Endometrium (tissue), 2 donors: Measurements from ENCODE around the gene IQCH.
"Not testable (repeated sequence)": the region's sequence is repeated elsewhere in the genome, so short reads cannot be mapped to it uniquely, and the experiment has no call there.

Experiments
- FAIRE-seq: peaks from 2 replicates; lab custom pipeline; 2012; peaks lifted over from hg19 to GRCh38; lab: Jason Lieb, UNC
- donor health status: control.
- donor health status: control.

IQCH gene

DNA sequence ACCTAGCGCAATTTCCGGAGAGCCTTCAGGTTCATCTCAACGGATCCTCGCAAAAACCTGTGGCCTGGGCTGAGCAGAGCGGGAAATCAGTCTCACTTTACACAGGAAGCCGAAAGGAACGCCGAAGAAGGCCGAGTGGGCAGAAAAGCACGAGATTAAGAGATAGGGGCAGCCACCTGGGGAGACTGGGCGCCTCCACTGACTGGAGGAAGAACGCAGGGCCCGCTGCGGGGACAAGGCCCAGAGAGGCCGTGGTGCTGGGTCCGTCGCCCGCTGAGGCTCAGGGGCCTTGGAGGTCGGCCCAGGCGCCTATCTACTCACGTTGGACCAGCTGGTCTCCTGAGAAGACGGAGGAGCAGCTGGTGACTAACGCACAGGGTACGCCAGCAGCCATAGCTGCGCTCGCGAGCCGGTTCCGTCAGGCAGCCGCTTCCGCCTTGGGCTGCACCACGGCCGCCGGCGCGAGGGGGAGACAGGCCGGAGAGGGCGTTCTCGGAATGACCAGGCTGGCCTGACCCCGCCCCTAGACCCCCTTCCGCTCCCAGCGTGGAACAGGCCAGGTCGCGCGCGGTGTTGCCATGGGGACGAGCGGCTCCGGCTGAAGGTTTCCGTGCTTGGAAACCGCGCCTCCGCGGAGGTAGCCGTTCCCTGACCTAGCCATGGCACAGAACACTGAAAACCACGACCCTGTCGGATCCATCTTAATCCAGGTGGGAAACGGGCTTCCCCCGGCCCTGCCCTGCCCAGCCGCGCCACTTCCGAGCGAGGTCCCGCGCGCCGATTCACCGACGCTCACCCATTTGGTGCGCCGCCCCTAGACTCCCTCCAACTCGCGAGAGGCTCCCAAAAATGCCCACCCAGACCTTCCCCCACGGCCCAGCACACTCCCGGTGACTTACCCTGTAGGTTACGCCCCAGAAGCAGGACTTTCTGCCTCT, at the start of gene IQCH, which contains the start of gene AAGAB:
TSS of gene IQCH (plus strand) at position 549 of the 938 bp plus-strand sequence. CDS start at position 660, 111 bp downstream.
TSS of gene AAGAB (minus strand) at position 424 of the 938 bp plus-strand sequence. CDS start at position 394, 30 bp downstream.
- FAIRE-seq: no peak

DNA sequence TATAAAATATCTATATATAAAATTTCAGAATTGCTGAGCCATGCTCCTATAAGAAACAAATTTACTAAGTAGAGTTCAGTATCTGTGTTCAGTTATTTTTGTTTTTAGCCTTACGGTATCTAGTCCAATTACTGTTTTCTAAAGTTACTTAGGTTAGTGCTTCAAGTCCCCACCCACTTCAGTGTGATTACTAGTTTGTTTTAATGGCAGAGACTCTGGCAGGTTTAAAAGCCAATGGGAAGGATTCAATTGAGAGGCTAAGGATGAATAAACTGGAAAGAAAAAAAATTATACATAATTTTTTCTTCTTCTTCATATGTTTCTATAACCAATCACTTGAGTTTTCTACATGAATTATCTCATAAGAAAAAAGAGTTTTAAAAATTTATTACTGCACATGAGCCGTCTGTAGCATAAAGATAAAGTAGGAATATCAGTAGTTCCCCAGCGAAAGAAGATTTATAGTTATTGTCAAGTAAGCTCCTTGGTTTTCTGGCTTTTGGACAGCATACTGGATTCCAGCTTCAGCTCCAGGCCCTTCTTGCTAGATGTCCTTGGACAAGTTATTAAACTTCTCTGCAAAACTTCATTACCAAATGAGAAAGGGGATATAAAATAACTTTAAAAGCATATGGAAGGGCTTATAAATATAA, 46.9 kb upstream of the IQCH start:
- no peak for FAIRE-seq

DNA sequence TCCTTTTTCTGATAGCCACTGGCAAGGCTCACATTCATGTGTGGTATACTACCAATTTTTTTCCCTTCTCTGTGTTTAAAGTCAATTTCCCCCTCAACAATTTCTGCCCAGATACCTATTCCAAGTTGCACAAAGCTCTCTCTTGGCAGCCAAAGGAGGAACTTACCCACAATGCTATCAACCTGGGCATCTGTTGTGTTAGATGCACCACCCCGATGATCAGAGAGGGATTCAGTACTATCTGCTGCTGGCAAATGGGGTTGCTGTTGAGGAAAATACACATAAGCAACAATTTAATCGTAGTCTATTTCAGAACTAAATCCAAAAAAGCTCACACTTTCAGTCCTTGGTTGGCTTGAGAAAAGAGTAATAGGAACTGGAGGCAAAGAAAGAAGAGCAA, 46.2 kb upstream of the IQCH start:
- FAIRE-seq: no peak

DNA sequence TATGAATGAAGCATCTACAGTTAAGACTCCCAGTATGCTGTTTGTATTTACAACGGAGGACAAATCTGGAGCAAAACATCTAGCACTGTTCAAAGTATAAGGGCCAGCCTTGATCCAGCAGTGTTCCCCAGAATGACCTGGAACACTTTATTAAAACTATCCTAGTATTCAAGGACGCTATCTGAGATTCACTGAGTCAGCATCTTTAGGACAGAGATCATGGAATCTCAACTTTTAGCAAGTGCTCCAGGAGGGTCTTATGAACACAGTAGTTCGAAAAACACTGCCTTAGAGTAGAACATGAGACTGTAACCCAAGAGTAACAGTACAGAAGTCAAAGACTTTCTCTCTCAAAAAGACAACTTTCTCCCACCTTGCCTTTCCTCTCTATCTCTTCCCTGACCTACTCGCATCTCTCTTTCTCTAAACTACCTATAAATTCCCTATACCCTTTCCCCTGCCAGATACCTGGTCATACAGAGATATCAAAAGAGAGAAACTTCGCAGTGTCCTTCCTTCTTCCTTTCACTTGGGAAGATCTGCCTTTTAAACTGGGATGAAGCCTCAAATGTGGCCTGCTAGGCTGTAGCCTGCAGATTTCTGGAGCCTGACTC, 43.9 kb upstream of the IQCH start:
- no peak for FAIRE-seq

DNA sequence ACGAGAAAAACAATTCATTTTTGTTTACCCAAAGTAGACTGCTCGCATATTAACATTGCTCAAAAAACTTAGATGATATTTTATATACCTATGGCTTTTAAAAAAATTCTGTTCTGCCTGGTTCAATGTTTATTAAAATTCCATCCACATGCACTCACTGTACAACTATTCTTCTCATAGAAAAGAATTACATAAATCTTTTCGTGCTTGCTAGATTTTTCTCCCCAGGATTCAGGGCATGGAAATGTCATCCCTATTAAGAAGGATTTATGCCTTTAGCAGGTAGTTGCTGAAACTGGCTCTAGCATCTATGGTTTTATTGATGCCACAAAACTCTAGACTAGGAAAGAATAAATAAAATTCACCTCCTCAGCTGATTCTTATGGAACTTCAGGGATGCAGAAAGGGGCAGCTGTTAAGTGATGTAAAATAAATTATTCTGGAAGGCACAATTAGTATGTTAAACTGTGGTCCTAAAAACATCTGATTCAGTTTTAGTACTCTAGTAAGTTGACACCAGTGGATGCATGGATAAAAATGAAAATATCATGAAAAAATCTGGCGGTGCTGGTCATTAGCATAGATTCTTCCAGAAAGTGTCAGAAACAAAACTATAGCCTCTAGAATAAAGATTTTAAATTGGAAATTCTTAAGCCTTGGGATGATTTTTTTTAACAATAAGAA, 41.8 kb upstream of the IQCH start:
- FAIRE-seq: no peak

DNA sequence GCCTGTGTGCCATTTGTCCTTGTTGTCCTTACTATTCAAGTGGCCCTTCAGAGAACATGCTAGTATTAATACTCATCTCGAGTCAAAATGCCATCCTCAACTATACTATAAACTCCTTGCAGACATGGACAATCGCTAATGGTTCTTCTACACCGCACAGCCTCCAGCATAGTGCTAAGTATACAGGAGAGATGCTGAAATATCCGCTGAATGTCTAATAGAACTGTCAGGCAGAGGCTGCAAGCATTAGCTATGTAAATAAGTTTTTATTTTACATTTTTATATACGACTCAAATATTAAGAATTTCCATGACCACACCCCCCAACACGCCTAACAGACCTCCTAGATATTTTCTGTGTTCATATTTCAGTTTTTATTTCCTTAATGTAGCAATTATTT, 39.5 kb upstream of the IQCH start:
- FAIRE-seq: no peak

DNA sequence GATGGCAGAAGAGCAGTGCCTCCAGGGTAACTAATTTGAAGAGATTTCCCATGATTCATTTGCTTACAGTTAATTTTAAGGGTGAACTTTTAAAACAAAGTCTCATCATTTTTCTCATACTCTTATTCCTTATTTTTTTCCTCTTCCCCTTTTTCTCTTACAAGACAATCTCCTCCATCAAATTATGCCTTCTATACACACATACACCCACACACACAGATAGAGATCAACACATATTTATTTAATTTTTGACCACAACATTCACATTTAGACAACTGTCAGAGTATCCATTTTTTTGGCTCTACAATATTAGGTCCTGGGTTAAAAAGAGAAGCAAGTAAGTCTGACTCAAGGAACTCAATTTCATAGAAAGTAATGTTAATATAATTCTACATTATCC, 37.7 kb upstream of the IQCH start:
- FAIRE-seq: no peak

DNA sequence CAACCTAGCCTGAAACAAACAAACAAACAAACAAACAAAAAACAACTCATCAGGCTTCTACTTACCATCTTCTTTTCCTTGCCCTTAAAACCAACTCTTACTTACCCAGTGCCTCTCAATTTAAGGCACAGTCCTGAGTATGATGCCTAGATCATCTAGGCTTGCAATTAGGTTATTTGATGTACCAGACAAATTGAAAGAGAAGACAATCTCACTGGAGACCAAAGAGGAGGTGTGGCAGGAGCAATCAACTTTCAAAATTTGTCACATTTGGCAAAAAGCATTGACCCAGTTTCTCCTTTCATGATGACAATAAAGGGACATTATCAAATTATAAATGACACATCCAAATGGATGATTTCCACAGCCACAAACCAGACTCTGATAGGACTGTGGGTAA, 36.2 kb upstream of the IQCH start:
- FAIRE-seq: no peak

DNA sequence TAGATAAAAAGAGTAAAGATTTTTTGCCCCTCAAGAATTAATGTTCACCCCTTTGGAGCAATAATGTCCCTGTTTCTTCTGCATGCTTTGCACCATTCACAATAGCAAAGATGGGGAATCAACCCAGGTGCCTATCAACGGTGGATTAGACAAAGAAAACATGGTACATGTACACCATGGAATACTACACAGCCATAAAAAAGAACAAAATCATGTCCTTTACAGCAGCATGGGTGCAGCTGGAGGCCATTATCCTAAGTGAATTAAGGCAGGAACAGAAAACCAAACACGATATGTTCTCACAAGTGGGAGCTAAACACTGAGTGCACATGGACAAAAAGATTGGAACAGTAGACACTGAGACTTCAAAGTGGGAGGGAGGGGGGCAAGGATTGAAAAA, 35.3 kb upstream of the IQCH start:
- FAIRE-seq: no peak

DNA sequence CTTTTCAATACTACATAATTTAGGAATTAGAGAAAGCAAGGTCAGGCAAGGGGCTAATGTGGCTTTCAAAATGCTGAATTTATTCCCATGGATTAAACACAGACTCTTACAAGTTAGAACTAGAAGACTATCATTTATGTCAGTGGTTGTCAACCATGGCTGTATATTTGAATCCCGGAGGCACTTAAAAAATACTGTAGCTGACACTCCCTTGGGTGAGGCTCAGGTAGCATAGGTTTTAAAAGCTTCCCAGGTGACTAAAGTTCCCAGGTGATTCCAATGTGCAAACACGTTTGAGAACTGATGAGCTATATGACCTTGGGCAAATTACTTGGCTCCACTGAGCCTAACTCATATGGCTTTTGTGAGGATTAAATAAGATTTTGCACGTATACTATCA, 29.7 kb upstream of the IQCH start:
- no peak for FAIRE-seq

DNA sequence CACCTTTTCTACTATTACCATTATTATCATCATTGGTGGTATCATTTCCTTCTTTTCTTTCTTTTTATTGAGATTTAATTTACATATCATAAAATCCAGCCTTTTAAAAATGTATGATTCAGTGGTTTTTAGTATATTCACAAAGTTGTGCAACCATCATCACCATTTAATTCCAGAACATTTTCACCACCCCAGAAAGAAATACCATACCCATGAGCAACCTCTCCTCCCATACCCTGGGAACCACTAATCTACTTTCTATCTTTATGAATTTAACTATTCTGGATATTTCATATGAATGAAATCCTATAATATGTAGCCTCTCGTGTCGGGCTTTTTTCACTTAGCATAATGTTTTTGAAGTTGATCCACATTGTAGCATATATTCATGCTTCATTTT, 29.2 kb upstream of the IQCH start:
- no peak for FAIRE-seq

DNA sequence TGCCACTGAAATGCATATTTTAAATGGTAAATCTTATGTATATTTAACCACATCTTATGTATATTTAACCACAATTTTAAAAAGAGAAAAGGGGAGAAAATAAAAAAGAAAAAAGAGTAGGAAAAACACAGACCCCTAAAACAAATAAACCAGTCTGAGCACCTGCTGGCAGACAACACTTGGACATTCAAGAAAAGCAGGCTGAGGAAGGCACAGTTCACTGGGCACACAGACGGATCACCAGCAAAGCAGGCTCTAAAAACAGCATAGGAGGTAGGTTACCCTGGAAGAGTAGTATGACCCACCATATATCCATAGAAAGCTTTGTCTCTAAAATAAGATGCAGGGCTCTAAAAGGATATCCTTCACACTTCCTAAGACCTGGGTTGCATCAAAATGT, 27.2 kb upstream of the IQCH start:
- FAIRE-seq: no peak

DNA sequence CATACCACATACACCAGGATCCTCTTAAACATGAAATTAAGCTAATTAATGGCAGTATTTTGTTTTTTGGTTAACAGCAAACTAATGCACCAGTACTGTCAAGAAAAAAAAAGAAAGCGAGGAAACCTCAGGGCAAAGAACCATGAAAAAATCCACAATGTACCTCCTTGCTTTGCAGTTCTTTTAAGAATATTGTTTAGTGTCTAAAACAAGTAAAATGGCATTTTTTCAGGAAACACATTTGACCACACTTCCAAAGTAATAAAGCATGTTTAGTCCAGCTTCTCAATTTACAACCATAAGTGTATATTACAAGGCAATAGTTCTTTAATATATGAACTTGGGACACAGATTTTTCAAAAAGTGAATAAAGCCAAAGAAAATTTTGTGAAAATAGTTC, 26.7 kb upstream of the IQCH start:
- FAIRE-seq: no peak

DNA sequence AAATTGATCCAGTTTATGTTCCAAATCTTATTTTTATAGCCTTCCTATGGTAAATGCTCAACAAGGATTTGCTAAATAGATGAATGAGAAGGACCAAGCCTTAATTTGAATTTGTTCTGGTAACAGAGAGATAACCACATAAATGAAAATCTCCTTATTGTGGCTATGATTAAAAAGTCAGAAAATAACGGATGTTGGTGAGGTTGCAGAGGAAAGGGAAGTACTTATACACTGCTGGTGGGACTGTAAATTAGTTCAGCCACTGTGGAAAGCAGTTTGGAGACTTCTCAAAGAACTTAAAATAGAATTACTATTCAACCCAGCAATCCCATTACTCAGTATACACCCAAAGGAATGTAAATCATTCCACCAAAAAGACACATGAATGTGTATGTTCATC, 26.3 kb upstream of the IQCH start:
- FAIRE-seq: no peak

DNA sequence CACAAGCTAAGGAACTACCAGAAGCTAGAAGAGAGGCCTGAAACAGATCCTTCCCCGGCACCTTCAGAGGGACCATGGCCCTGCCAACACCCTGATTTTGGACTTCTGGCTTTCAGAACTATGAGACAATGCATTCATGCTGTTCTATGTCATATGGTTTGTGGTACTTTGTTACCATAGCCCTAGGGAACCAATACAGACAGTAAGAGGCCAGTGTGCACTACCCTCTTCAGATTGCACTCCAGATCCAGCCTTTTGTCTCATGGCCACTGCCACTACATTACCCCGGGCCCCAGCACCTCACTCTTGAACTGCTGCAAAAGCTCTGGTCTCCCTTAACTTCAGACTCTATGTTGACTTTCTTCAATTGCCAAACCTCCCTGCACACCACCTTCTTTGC, 24.1 kb upstream of the IQCH start:
- no peak for FAIRE-seq

DNA sequence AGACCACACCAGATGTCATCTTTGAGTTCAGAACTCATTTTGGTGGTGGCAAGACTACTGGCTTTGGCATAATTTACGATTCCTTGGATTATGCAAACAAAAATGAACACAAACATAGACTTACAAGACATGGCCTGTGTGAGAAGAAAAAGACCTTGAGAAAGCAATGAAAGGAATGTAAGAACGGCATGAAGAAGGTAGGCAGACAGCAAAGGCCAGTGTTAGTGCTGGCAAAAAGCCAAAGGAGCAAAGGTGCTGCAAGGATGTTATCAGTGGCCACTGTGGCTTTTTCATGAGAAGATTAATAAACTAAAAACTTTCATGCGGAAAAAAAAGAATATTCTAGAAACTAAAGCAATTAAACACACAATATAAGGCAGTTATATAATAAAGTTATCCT, 22.0 kb upstream of the IQCH start:
- FAIRE-seq: no peak

DNA sequence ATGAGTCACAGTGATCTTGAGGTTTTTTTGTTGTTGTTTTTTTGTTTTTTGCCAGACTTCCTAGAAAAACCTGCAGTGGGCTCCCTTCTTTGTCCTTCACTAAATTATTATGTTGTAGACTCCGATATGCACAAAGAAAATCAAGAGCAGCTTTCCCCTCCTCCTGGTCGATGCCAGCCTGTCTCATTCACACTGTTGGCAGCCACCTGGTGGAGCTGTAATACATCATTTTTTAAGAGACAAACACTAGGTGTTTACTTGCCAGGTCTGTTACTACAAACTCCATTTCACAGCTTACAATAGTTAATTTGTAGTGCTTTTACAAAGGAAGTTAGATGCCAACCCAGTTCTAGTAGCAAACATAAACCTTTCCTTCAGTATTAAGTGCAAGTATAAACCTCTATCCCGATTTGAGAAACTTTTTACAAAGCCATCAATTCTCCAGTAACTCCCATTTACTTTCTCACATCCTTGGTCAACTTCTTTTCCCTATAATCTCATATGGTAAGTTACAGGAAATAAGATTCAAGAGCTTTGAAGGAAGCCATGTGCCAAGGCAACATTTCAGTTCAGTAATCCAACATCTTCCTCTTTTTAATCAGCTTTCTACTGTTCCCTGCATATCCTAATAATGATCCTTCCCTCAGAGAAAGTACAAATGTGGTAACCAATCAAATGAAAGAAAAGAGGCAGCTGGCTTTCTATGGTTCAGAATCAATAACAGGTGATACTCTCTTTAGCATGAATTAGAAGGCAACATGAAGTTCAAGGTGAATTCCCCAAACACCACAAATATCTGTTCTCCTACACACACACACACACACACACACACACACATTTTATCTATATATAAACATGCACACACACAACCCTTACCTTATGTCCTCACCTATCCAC, 14.1 kb upstream of the IQCH start:
- no peak for FAIRE-seq

DNA sequence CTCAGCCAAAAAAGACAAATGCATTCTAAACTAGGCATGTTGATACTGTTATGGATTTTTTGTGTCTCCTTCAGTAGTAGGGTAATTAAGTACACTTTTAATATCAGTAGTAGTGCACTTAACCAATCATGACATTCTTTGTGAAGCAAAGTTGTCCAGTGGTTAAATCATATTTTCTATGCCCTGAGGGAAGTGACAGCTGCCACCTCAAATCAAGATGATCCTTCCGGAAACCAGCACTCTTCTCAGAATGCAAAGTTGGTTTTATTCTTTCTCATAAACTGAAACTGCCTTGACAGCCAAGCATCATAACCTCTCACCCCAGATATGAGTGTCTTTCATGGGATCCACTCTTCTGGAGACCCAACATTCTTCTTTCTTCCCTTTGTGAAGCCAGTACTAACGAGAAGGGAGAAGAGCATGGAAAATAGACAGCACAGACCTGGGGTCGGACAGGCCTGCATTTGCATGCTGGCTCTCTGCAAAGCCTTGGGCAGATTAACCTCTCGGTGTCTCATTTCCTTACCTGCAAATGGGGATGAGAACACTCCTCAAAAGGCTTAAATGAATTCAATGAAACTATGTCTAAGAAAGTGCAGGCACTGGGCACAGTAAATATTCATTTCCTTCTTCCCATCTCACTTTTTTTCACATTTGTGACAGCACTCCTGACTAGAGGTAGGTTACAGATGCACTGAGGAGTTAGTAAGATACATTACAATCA, 13.3 kb upstream of the IQCH start:
- no peak for FAIRE-seq

DNA sequence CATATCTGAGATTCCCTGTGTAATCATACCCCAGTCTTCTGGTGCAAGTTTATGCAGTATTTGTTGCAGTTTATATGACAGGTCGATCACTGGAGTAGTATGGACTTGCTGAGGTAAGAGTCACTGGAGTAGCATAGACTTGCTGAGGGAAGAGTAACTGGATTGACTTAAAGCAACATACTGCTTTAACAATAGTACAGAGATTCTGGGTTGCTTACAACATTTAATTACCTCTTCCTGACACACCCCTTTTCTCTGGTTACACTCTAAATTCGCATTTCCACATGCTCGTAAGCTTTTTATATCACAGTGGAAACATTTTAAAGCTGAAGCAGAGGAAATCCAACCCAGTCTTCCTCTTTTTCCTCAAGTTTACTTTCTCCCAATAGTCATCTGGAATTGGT, 11.9 kb upstream of the IQCH start:
- FAIRE-seq: no peak

DNA sequence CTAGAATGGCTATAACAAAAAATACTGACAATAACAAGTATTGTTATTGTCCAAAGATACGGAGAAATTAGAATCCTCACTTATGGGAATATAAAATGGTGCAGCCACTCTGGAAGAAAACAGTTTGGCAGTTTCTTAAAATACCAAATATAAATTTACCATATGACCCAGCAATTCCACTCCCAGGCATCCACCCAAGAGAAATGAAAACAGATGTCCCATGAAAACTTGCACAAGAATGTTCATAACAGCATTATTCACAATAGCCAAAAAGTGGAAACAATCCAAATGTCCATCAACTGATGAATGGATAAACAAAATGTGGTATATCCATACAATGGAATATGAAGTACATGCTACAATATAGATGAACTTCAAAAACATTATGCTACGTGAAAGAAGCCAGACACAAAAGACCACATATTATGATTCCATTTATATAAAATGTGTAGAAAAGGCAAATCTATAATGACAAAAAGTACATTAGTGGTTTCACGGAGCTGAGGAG, 9.6 kb upstream of the IQCH start:
- no peak for FAIRE-seq

DNA sequence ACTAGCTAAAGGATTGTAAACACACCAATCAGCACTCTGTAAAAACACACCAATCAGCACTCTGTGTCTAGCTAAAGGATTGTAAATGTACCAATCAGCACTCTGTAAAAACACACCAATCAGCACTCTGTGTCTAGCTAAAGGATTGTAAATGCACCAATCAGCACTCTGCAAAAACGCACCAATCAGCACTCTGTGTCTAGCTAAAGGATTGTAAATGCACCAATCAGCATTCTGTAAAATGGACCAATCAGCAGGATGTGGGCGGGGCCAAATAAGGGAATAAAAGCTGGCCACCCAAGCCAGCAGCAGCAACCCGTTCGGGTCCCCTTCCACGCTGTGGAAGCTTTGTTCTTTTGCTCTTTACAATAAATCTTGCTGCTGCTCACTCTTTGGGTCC, 8.0 kb upstream of the IQCH start:
- FAIRE-seq: not testable (repeated sequence)
